Esophagus mucosa (tissue), 1 donor: ENCODE results near the gene ZBTB6. TPM values are rescaled to one million over a fixed set of nuclear protein-coding genes. Genes with fewer than 3 reads are reported as not detected.
"Not testable (repeated sequence)": the region's sequence is repeated elsewhere in the genome, so short reads cannot be mapped to it uniquely, and the experiment has no call there.

Experiments
- ATAC-seq: fragments of 200-7000 bp; cut with Tn5 transposase; one replicate; pipeline ENCODE4 v1.9.1; 2020
- total RNA-seq: library from RNA; stranded (reverse); gene quantifications from one replicate; pipeline ENCODE4 v1.2.4, GENCODE V29; 2023
- donor health status: DM: yes; HTN: yes; CAD: no.

ZBTB6 gene
- total RNA-seq, 1 donor from 2014 or later: 4.1 TPM

DNA sequence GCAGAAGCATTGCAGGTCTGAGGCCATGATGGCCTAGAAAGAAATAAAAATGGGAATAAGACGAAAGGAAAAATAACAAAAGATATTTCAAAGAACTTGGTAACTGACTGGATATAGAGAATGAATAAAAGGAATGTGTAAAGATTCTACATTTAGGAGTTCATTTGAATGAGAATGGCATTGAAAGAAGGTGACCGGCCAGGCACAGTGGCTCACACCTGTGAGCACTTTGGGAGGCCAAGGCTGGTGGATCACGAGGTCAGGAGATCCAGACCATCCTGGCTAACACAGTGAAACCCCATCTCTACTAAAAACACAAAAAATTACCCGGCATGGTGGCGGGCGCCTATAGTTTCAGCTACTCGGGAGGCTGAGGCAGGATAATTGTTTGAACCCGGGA is 9.6 kb upstream of the ZBTB6 start:
- ATAC-seq: no peak

DNA sequence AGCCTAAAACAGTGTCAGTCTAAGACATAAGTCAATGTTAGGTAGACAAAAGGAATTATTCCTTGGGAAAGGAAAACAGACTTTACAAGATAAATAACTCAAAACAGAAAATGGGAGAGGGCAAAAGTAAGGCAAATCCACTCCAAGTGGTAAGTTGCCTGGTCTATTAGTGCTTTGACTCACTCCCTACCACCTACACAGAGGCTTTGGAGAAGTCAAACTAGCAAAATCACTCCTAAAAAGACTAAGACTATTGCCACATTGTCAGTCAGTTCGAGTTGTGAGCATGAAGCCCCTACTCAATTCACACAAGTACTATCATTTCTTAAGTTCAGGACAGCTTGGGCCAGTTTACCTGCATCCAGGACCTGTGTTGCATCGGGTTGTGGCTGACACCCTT is 5.2 kb upstream of the ZBTB6 start:
- no peak for ATAC-seq

DNA sequence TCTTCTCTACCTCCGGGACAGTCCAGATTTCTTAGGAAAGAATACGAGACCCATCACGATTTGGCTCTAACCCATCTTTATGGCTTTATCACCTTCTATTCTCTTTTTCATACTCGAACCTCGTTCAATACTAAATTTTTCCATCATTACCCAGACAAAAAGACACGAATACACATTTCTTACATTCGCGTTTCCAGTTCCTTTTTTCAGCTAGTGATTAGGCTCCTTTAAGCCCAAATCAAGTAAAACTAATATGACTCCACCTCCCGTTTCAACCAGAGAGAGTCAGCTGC is 506 bp downstream of the ZBTB6 start:
- ATAC-seq: no peak

DNA sequence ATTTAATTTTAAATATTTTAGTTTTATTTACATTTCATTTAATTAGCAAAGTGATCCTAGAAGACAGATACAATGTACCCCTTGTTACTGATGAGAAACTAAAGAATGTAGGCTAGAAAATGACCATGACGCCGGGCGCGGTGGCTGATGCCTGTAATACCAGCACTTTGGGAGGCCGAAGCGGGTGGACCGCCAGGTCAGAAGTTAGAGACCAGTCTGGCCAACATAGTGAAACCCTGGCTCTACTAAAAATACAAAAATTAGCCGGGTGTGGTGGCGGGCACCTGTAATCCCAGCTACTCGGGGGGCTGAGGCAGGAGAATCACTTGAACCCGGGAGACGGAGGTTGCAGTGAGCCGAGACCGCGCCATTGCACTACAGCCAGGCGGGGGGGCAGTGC is 7.0 kb downstream of the ZBTB6 start:
- not testable (repeated sequence) for ATAC-seq

DNA sequence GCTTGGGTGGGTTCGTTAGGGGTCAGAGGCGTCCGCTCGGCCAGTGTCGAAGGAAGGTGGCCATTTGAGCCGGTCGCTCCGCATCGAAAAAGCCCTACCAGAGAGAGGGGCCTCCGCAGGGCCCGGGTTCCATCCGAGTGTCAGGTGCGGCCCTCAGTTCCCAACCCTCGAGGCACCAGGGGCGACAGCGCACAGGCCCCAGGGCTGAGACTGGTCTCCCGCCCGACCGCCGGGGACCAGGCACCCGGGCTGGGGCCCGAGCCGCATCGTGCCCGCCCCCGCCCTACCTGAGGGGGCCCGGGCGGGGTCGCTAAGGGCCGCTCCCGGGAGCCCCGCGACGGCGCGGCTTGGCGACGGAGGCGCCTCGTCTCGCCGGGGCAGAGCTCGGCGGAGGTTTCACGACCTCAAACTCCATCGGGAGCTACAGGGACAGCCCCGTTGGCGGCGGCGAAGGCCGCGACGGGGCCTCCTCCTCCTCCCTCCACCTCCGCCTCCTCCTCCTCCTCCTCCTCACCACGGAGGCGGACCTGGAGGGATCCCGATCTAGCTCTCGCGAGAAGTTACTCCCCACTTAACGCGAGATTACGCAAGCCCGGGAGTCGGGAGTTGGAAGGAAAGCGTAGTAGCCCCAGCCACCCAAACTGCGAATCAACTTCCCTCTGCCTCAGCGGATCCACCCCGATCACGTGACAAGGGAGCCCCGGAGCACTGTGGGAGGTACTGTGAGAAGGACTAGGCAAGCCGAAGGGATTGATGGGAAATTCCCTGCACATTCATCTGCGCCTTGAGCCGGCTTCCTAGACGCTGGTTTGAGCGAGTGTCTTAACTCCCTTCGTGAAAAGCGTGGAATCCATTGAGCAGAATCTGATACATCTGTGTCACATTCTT is 8.1 kb downstream of the ZBTB6 start, which contains the start of gene RC3H2:
RC3H2 (minus strand) TSS at position 537 of the 888 bp plus-strand sequence. CDS start 7,850 bp downstream, outside the sequence.
- peak; percentile 99 for ATAC-seq

DNA sequence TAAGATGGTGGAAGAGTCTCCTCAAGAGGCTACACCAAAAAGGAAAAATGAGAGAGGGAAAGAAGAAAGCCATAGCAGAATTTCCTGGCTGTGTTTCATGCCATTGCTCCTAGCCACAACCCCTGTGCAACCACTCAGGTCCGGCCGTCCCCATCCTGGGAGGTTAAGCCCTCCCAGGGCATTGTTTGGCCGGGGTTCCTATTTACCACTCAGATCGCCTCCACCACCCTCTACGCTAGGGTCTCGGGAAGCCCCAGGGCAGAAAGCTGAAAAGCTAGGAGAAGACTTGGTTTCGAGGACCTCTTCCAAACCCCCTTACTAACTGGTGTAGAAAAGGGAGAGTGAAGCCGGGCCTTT is 8.7 kb downstream of the ZBTB6 start:
- ATAC-seq: peak; percentile 8

DNA sequence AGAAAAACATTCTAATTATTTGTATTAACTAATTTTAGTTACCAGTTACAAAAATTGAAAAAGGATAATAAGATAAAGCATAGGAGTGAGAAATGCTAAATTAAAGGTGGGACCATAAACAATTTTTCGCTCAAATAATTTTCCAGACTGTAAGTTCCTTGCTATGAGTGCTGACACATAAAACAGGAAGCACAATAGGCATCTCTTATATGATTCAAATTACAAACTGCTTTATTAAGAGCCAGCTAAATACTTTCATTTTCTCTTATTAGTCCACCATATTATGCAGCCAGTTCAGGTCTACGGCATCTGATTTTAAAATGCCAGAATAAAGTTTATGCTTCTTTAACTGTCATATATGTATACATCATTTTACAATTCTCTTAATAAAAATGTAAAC is 12.3 kb downstream of the ZBTB6 start:
- ATAC-seq: no peak

DNA sequence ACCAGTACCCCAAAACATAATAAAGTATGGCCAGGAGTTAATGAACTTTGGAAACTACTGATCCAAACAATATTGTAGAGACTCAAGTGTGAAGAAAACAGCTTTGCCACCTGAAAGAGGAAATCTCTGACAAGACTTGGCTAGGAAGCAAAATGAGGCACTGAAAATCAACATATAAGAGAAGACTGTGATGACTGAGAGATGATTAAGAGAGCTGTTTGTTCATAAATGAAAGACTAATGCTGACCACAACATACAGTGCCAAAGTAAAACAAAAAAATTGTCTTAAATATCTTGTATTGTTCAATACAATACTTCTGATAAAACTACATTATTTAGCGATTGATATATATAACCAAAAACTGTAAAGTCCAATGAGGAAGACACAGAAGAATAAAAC is 15.2 kb downstream of the ZBTB6 start:
- ATAC-seq: no peak

DNA sequence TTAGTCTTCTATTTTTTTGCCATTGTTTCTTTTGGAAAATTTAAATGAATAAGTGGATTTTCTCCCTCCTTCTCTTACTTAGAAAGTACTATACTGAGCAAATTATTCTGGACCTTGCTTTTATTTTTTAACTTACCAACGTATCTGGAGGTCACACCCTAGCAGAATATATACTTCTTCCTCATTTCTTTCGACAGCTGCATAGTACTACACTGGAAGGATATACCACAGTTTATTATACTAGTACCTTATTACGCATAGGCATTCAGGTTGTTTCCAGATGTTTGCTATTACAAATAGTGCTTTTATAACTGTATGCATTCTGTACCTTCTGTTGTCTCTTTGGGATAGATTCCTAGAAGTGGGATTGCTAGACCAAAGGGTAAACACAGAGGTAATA is 24.6 kb downstream of the ZBTB6 start:
- no peak for ATAC-seq

DNA sequence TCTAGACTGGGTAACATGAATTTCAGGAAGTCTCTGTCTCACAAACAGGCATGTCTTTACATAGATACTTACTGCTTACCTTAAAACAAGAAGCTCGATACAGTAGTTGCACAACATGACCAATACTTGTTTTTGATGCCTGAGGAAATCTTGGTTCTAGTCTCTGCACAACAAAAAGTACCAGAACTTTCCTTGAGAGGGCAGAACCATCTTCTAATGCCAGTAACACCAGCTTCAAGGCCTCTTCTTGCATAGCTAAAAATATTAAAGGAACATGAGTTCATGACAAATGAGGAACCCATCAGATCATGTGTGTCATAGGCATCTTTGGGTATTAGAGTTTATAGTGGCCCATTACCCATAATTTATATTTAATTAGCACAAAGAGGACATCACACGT is 30.0 kb downstream of the ZBTB6 start:
- ATAC-seq: no peak

DNA sequence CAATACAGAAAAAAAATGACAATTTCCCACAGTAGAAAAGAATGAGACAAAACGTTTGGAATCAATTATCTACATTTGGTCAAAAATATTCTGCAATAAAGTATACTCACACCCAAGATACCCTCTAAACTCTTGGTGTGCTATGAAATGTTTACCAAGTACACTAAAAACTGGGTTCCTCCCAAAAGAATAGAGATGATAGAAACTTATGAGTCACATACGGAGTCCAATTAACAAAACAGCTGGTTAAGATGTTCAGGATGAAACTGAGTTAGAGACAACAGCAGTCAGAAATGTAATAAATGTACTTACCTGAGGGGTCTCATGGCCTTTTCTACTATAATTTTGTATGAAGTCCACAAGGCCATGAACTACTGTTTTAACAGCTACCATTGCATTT is 33.7 kb downstream of the ZBTB6 start:
- ATAC-seq: no peak

DNA sequence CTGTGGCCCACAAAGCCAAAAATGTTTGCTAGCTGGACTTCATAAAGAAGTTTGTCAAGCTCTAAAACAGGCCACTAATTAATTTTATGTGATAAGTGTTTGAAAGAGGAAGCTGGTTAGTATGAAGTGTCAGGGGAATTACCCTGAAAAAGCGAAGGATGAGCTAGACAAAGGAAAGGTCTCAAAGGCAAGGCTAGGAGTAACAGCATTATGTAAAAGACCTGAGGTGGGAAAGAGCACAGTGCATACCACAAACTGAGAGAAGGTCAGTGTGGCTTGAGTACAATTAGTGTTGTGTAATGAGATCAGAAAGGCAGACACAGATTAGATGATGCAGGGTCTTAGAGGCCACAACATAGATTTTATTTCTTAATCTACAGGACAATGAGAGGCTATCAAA is 37.6 kb downstream of the ZBTB6 start:
- no peak for ATAC-seq

DNA sequence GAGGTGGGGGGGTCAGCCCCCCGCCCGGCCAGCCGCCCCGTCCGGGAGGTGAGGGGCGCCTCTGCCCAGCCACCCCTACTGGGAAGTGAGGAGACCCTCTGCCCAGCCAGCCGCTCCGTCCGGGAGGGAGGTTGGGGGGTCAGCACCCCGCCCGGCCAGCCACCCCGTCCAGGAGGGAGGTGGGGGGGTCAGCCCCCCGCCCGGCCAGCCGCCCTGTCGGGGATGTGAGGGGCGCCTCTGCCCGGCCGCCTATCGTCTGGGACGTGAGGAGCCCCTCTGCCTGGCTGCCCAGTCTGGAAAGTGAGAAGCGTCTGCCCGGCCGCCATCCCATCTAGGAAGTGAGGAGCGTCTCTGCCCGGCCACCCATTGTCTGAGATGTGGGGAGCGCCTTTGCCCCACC is 45.8 kb downstream of the ZBTB6 start:
- not testable (repeated sequence) for ATAC-seq

DNA sequence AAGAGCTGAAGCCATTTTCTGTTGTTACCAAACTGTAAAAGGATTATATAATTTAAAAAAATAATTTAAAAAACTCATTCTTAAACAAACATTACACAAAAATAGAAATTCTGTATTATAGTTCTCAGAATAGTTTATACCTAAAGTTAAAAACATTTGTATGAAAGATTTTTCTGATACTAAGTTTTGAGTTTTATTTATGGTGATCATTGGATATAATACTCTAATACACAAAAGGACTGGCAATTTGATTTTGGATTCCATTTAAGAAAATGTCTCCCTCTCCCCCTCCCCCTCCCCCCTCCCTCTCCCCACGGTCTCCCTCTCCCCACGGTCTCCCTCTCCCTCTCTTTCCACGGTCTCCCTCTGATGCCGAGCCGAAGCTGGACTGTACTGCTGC is 47.0 kb downstream of the ZBTB6 start:
- ATAC-seq: no peak

DNA sequence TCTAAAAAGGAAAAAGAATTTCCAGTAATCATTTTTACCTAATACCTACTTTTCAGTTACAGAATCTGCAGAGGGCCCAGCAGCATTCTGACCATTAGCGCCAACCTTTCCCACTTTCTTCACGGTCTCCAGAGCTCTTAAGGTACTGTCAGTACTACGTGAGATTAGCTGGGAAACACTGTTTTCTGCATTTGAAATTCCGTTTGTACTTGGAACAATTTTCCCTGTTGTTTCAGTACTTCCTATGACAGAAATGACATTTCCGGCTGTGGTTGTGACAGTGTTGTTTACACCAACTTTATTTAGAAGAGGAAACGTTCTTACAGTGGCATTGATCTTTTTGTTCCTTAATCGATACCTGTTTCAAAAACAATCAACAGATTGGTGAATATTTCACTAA is 47.8 kb downstream of the ZBTB6 start:
- ATAC-seq: no peak

DNA sequence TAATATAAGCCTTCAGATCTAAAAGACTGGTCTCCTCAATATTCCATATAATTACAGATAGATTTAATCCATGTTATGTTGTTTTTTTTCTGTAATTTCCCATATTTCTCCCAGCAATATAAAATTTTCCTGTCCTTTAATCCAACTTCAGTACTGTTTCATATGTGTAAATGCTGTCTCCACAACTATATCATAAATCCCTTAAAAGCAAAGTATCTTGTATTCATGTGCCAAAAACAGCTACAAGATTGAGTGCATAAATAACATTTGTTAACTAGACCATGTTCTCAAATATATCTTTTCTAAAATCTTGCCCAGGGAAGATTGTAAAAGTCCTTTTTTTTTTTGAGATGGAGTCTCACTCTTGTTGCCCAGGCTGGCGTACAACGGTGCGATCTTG is 49.7 kb downstream of the ZBTB6 start:
- no peak for ATAC-seq

DNA sequence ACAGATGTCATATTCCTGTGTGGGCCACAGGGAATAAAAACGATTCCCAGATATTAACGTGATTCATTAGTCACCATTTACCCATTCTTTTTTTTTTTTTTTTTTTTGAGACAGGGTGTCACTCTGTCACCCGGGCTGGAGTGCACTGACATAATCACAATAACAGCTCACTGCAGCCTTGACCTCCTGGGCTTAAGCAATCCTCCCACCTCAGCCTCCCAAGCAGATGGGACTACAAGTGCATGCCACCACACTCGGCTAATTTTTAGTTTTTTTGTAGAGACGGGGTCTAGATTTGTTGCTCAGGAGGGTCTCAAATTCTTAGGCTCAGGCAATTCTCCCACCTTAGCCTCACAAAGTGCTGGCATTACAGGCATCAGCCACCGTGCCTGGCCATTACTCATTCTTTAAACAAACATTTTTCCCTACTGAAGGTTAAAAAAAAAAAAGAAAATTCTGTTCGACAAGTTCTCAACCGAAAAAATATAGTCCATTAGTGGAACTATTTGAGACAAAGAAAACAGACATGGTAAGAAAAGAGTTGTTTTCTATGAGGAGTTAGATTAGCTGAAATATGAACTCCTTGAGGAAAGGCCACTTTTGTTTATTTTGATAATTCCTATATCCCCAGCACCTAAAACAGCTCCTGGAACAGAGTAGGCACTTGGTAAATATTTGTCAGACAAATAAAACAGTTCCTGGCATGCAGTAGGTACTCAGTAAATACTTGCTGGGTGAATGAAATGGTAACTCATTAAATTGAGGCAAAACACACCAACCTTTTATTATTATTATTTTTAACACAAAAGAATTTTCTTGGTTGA is 52.6 kb downstream of the ZBTB6 start:
- no peak for ATAC-seq

Other genes starting within 250 kb of the ZBTB6 start
- not detected for gene OR1L3, start 238.2 kb downstream of the ZBTB6 start, total RNA-seq
- not detected for gene OR1L4, start 189.3 kb downstream of the ZBTB6 start, total RNA-seq
- gene OR1L6, start 171.0 kb downstream of the ZBTB6 start, total RNA-seq: not detected
- gene OR5C1, start 124.4 kb downstream of the ZBTB6 start, total RNA-seq: not detected
- not detected for gene OR1K1, start 113.2 kb downstream of the ZBTB6 start, total RNA-seq
- gene PDCL, start 84.7 kb downstream of the ZBTB6 start, total RNA-seq: 8.6 TPM
- 31.3 TPM for gene RC3H2, start 8.0 kb downstream of the ZBTB6 start, total RNA-seq
- 2.0 TPM for gene ZBTB26, start 18.2 kb upstream of the ZBTB6 start, total RNA-seq
- gene RABGAP1, start 27.7 kb upstream of the ZBTB6 start, total RNA-seq: 39.6 TPM
- 0.76 TPM for gene GPR21, start 120.3 kb upstream of the ZBTB6 start, total RNA-seq